ENCODE measurements around the gene IQSEC1. TPM values are rescaled to one million over a fixed set of nuclear protein-coding genes. Genes with fewer than 3 reads are reported as not detected.

Gene IQSEC1
- total and polyA plus RNA-seq, 7 experiments from 2014 or later: 21.1 to 163 (median 70.2) TPM

- Histone ChIP-seq H3K27me3 (ENCODE audit: control insufficient read depth in 2 of 2, insufficient read depth in 2 of 2, low read length in 2 of 2) (no peaks in the 10 kb centered on the region), H3K4me3 (ENCODE audit: low read length) (no peak overlapping the region), H3K27ac (ENCODE audit: low read depth, low read length) (no peak overlapping the region), H3K36me3 (ENCODE audit: control insufficient read depth in 2 of 3, insufficient read depth in 3 of 3, low read length in 3 of 3) (peaks cover 0 to 5% (median 0%) of the 10 kb centered on the region in 3 experiments), H3K9me3 (ENCODE audit: control insufficient read depth in 2 of 3, low read length in 3 of 3) (no peaks in the 10 kb centered on the region), H3K4me1 (ENCODE audit: control insufficient read depth in 2 of 2, insufficient read depth in 2 of 2, low read length in 2 of 2) (peaks cover 32 to 38% of the 10 kb centered on the region in 2 donors)
- POLR2A ChIA-PET: no interaction called here
- Mint-ChIP-seq H3K27me3 (no peaks in the 10 kb centered on the region), H3K4me1 (peaks cover 22 to 43% (median 35%) of the 10 kb centered on the region in 7 donors), H3K9me3 (no peaks in the 10 kb centered on the region), H3K36me3 (peaks cover 0 to 7% (median 0%) of the 10 kb centered on the region in 5 donors), H3K4me3 (peak overlapping the region in 1 of 10 donors; percentile 25), H3K27ac (peak overlapping the region in 8 of 9 donors; percentile 53 to 99 (median 74))
- ATAC-seq (no peak), DNase-seq (no peak)
- CTCF ChIA-PET: interaction anchor here (0.6 kb wide), 2 partner anchors 22 to 630 kb away, joined by 3 to 4 read pairs; no protein-coding TSS in a partner anchor
- intact Hi-C loops (cut with micrococcal nuclease): loop anchor here in 1 of 2 donors (5.0 to 10.0 kb wide), 5 partner anchors 399 to 877 kb away; partner anchors contain the start of gene TSEN2
Measured at GRCh38 chr3:13018043-13018451, 55.2 kb downstream of the IQSEC1 start.

- Histone ChIP-seq H3K4me3 (ENCODE audit: low read length) (peak overlapping the region; percentile 83), H3K27me3 (ENCODE audit: control insufficient read depth in 2 of 2, insufficient read depth in 2 of 2, low read length in 2 of 2) (no peaks in the 10 kb centered on the region), H3K36me3 (ENCODE audit: control insufficient read depth in 2 of 3, insufficient read depth in 3 of 3, low read length in 3 of 3) (peaks cover 0 to 5% (median 0%) of the 10 kb centered on the region in 3 experiments), H3K27ac (ENCODE audit: low read depth, low read length) (peak overlapping the region; percentile 99), H3K4me1 (ENCODE audit: control insufficient read depth in 2 of 2, insufficient read depth in 2 of 2, low read length in 2 of 2) (peaks cover 37 to 43% of the 10 kb centered on the region in 2 donors), H3K9me3 (ENCODE audit: control insufficient read depth in 2 of 3, low read length in 3 of 3) (no peaks in the 10 kb centered on the region)
- H3K27ac Mint-ChIP-seq: peak overlapping the region; percentile 97 to 100 (median 99)
- ChIA-PET POLR2A (interaction anchor here (2.3 to 2.7 kb wide), 2 partner anchors 18 to 23 kb away, joined by 7 to 18 read pairs; no protein-coding TSS in a partner anchor), CTCF (interaction anchor here (0.6 kb wide), 2 partner anchors 22 to 631 kb away, joined by 3 to 4 read pairs; no protein-coding TSS in a partner anchor)
- H3K36me3 Mint-ChIP-seq: peaks cover 0 to 7% (median 0%) of the 10 kb centered on the region in 5 donors
- H3K9me3 Mint-ChIP-seq: no peaks in the 10 kb centered on the region
- intact Hi-C loops (cut with micrococcal nuclease): loop anchor here in 1 of 2 donors (5.0 to 10.0 kb wide), 5 partner anchors 400 to 877 kb away; partner anchors contain the start of gene TSEN2
- no peak for ATAC-seq
- H3K27me3 Mint-ChIP-seq: no peaks in the 10 kb centered on the region
- peak overlapping the region in 9 of 10 donors; percentile 61 to 96 (median 89) for H3K4me3 Mint-ChIP-seq
- H3K4me1 Mint-ChIP-seq: peaks cover 26 to 47% (median 38%) of the 10 kb centered on the region in 7 donors
- no peak for DNase-seq
Measured at GRCh38 chr3:13017361-13018042, 55.7 kb downstream of the IQSEC1 start.

- peak overlapping the region; percentile 85 to 96 (median 90) for H3K4me3 Mint-ChIP-seq
- H3K27ac ChIP-seq (ENCODE audit: low read depth, low read length): peak overlapping the region; percentile 99
- no peaks in the 10 kb centered on the region for H3K9me3 Mint-ChIP-seq
- intact Hi-C loops (cut with micrococcal nuclease): loop anchor here (1.0 to 10.0 kb wide), 6 partner anchors 53 to 878 kb away; partner anchors contain the start of gene TSEN2 (in 1 of the 2)
- H3K36me3 Mint-ChIP-seq: peaks cover 0 to 12% (median 0%) of the 10 kb centered on the region in 5 donors
- CTCF ChIA-PET: no interaction called here
- peak overlapping the region; percentile 97 to 100 (median 99) for H3K27ac Mint-ChIP-seq
- ATAC-seq (no peak), DNase-seq (no peak)
- H3K27me3 Mint-ChIP-seq: no peaks in the 10 kb centered on the region
- no peaks in the 10 kb centered on the region for H3K27me3 ChIP-seq (ENCODE audit: control insufficient read depth in 2 of 2, insufficient read depth in 2 of 2, low read length in 2 of 2)
- H3K4me1 Mint-ChIP-seq: peaks cover 33 to 52% (median 45%) of the 10 kb centered on the region in 7 donors
- H3K36me3 ChIP-seq (ENCODE audit: control insufficient read depth in 2 of 3, insufficient read depth in 3 of 3, low read length in 3 of 3): peaks cover 0 to 5% (median 0%) of the 10 kb centered on the region in 3 experiments
- peak overlapping the region; percentile 83 for H3K4me3 ChIP-seq (ENCODE audit: low read length)
- H3K4me1 ChIP-seq (ENCODE audit: control insufficient read depth in 2 of 2, insufficient read depth in 2 of 2, low read length in 2 of 2): peaks cover 44 to 50% of the 10 kb centered on the region in 2 donors
- H3K9me3 ChIP-seq (ENCODE audit: control insufficient read depth in 2 of 3, low read length in 3 of 3): no peaks in the 10 kb centered on the region
- POLR2A ChIA-PET: interaction anchor here (1.2 to 2.7 kb wide), 3 partner anchors 18 to 50 kb away, joined by 4 to 18 read pairs (median 7); no protein-coding TSS in a partner anchor
Measured at GRCh38 chr3:13016721-13017255, 56.4 kb downstream of the IQSEC1 start.

- Mint-ChIP-seq H3K4me3 (peak overlapping the region; percentile 85 to 96 (median 90)), H3K9me3 (no peaks in the 10 kb centered on the region), H3K27me3 (no peaks in the 10 kb centered on the region), H3K4me1 (peaks cover 37 to 57% (median 51%) of the 10 kb centered on the region in 7 donors), H3K27ac (peak overlapping the region; percentile 97 to 100 (median 99)), H3K36me3 (peaks cover 0 to 12% (median 0%) of the 10 kb centered on the region in 5 donors)
- no peaks in the 10 kb centered on the region for H3K9me3 ChIP-seq (ENCODE audit: control insufficient read depth in 2 of 3, low read length in 3 of 3)
- peak overlapping the region; percentile 99 for H3K27ac ChIP-seq (ENCODE audit: low read depth, low read length)
- peak overlapping the region; percentile 83 for H3K4me3 ChIP-seq (ENCODE audit: low read length)
- peaks cover 0 to 5% (median 0%) of the 10 kb centered on the region in 3 experiments for H3K36me3 ChIP-seq (ENCODE audit: control insufficient read depth in 2 of 3, insufficient read depth in 3 of 3, low read length in 3 of 3)
- H3K4me1 ChIP-seq (ENCODE audit: control insufficient read depth in 2 of 2, insufficient read depth in 2 of 2, low read length in 2 of 2): peaks cover 49 to 55% of the 10 kb centered on the region in 2 donors
- peak; percentile 31 for ATAC-seq
- no peaks in the 10 kb centered on the region for H3K27me3 ChIP-seq (ENCODE audit: control insufficient read depth in 2 of 2, insufficient read depth in 2 of 2, low read length in 2 of 2)
- peak in 8 of 9 donors; percentile 48 to 67 (median 60) for DNase-seq
- intact Hi-C loops (cut with micrococcal nuclease): loop anchor here (1.0 to 10.0 kb wide), 6 partner anchors 53 to 879 kb away; partner anchors contain the start of gene TSEN2 (in 1 of the 2)
- POLR2A ChIA-PET: interaction anchor here (0.8 to 2.7 kb wide), 11 partner anchors 9 to 406 kb away, joined by 3 to 18 read pairs (median 4); partner anchors contain the start of gene RPL32
- CTCF ChIA-PET: interaction anchor here (0.9 to 1.5 kb wide), 3 partner anchors 21 to 632 kb away, joined by 3 to 4 read pairs (median 3); no protein-coding TSS in a partner anchor
Measured at GRCh38 chr3:13016083-13016720, 57.0 kb downstream of the IQSEC1 start.

- H3K36me3 ChIP-seq (ENCODE audit: control insufficient read depth in 2 of 3, insufficient read depth in 3 of 3, low read length in 3 of 3): peaks cover 0 to 5% (median 0%) of the 10 kb centered on the region in 3 experiments
- H3K4me3 Mint-ChIP-seq: peak overlapping the region; percentile 85 to 96 (median 90)
- H3K36me3 Mint-ChIP-seq: peaks cover 0 to 12% (median 0%) of the 10 kb centered on the region in 5 donors
- no peaks in the 10 kb centered on the region for H3K9me3 Mint-ChIP-seq
- DNase-seq (peak; percentile 54 to 79 (median 67)), ATAC-seq (peak; percentile 50)
- peak overlapping the region; percentile 83 for H3K4me3 ChIP-seq (ENCODE audit: low read length)
- no peaks in the 10 kb centered on the region for H3K27me3 Mint-ChIP-seq
- H3K4me1 ChIP-seq (ENCODE audit: control insufficient read depth in 2 of 2, insufficient read depth in 2 of 2, low read length in 2 of 2): peaks cover 56 to 62% of the 10 kb centered on the region in 2 donors
- H3K27me3 ChIP-seq (ENCODE audit: control insufficient read depth in 2 of 2, insufficient read depth in 2 of 2, low read length in 2 of 2): no peaks in the 10 kb centered on the region
- H3K9me3 ChIP-seq (ENCODE audit: control insufficient read depth in 2 of 3, low read length in 3 of 3): no peaks in the 10 kb centered on the region
- H3K4me1 Mint-ChIP-seq: peaks cover 44 to 64% (median 58%) of the 10 kb centered on the region in 7 donors
- POLR2A ChIA-PET: interaction anchor here (0.7 to 2.7 kb wide), 12 partner anchors 9 to 407 kb away, joined by 3 to 18 read pairs (median 4); partner anchors contain the start of gene RPL32
- H3K27ac Mint-ChIP-seq: peak overlapping the region; percentile 97 to 100 (median 99)
- H3K27ac ChIP-seq (ENCODE audit: low read depth, low read length): peak overlapping the region; percentile 99
- intact Hi-C loops (cut with micrococcal nuclease): loop anchor here (1.0 to 10.0 kb wide), 9 partner anchors 20 to 879 kb away; partner anchors contain the start of genes RAF1 (in 1 of the 2) and TSEN2 (in 1 of the 2)
- CTCF ChIA-PET: interaction anchor here (0.6 to 1.5 kb wide), 5 partner anchors 21 to 632 kb away, joined by 3 to 4 read pairs (median 3); no protein-coding TSS in a partner anchor
Measured at GRCh38 chr3:13015286-13016082, 57.7 kb downstream of the IQSEC1 start.

All from naive thymus-derived CD4-positive, alpha-beta T cell (primary cell).